ENCODE measurements around the gene STX3. TPM values are rescaled to one million over a fixed set of nuclear protein-coding genes. Genes with fewer than 3 reads are reported as not detected.

STX3 gene
- 14.5 to 22.1 TPM (median 20.3 TPM) in 3 replicates for total RNA-seq
- long read RNA-seq, transcript STX3-201 (11 exons, 3,299 nt): major isoform, 52 of 66 reads
- long read RNA-seq, partial matches to known transcripts: 3 of 66 reads
- long read RNA-seq, other reads (novel, unspliced or antisense): 9 of 66 reads

GRCh38 chr11:59754859-59755700 is at the start of gene STX3:
TSS of gene STX3 (plus strand) at chr11:59755376. CDS start at chr11:59755606, 230 bp downstream.
- Mint-ChIP-seq H3K27me3 (ENCODE audit: low read depth) (no peaks in the 10 kb centered on the region), H3K9me3 (ENCODE audit: low read depth) (no peaks in the 10 kb centered on the region), H3K27ac (ENCODE audit: unreplicated experiment) (peak within 1 kb of the TSS; percentile 94), H3K4me1 (ENCODE audit: low read depth) (peaks cover 28% of the 10 kb centered on the region), H3K36me3 (ENCODE audit: low read depth) (peaks cover 1% of the 10 kb centered on the region), H3K4me3 (ENCODE audit: unreplicated experiment) (peak within 1 kb of the TSS; percentile 99)
- TF ChIP-seq CTCF (IDR thresholded peaks at IDR 0.05): no peak
- peak; percentile 88 for DNase-seq (ENCODE audit: low spot score)

GRCh38 chr11:59706518-59707285 is 48.5 kb upstream of the STX3 start:
- Mint-ChIP-seq H3K4me3 (ENCODE audit: unreplicated experiment) (no peak overlapping the region), H3K36me3 (ENCODE audit: low read depth) (no peaks in the 10 kb centered on the region), H3K4me1 (ENCODE audit: low read depth) (no peaks in the 10 kb centered on the region), H3K9me3 (ENCODE audit: low read depth) (no peaks in the 10 kb centered on the region), H3K27ac (ENCODE audit: unreplicated experiment) (no peak overlapping the region), H3K27me3 (ENCODE audit: low read depth) (peaks cover 4% of the 10 kb centered on the region)
- no peak for DNase-seq (ENCODE audit: low spot score)
- no peak for TF ChIP-seq CTCF (IDR thresholded peaks at IDR 0.05)

- TF ChIP-seq CTCF (IDR thresholded peaks at IDR 0.05): no peak
- no peaks in the 10 kb centered on the region for H3K4me1 Mint-ChIP-seq (ENCODE audit: low read depth)
- no peaks in the 10 kb centered on the region for H3K9me3 Mint-ChIP-seq (ENCODE audit: low read depth)
- DNase-seq (ENCODE audit: low spot score): no peak
- H3K4me3 Mint-ChIP-seq (ENCODE audit: unreplicated experiment): no peak overlapping the region
- H3K27ac Mint-ChIP-seq (ENCODE audit: unreplicated experiment): no peak overlapping the region
- H3K27me3 Mint-ChIP-seq (ENCODE audit: low read depth): peaks cover 4% of the 10 kb centered on the region
- H3K36me3 Mint-ChIP-seq (ENCODE audit: low read depth): no peaks in the 10 kb centered on the region
Observed at GRCh38 chr11:59707371-59707770, 47.8 kb upstream of the STX3 start.

- H3K27ac Mint-ChIP-seq (ENCODE audit: unreplicated experiment): no peak overlapping the region
- TF ChIP-seq CTCF (IDR thresholded peaks at IDR 0.05): no peak
- DNase-seq (ENCODE audit: low spot score): no peak
- no peaks in the 10 kb centered on the region for H3K9me3 Mint-ChIP-seq (ENCODE audit: low read depth)
- no peaks in the 10 kb centered on the region for H3K4me1 Mint-ChIP-seq (ENCODE audit: low read depth)
- H3K36me3 Mint-ChIP-seq (ENCODE audit: low read depth): no peaks in the 10 kb centered on the region
- H3K4me3 Mint-ChIP-seq (ENCODE audit: unreplicated experiment): no peak overlapping the region
- H3K27me3 Mint-ChIP-seq (ENCODE audit: low read depth): peaks cover 9% of the 10 kb centered on the region
Observed at GRCh38 chr11:59708537-59708936, 46.6 kb upstream of the STX3 start.

GRCh38 chr11:59710136-59710847 is 44.9 kb upstream of the STX3 start:
- H3K27me3 Mint-ChIP-seq (ENCODE audit: low read depth): peaks cover 12% of the 10 kb centered on the region
- no peak for TF ChIP-seq CTCF (IDR thresholded peaks at IDR 0.05)
- no peak overlapping the region for H3K27ac Mint-ChIP-seq (ENCODE audit: unreplicated experiment)
- H3K9me3 Mint-ChIP-seq (ENCODE audit: low read depth): no peaks in the 10 kb centered on the region
- H3K36me3 Mint-ChIP-seq (ENCODE audit: low read depth): no peaks in the 10 kb centered on the region
- no peak overlapping the region for H3K4me3 Mint-ChIP-seq (ENCODE audit: unreplicated experiment)
- H3K4me1 Mint-ChIP-seq (ENCODE audit: low read depth): no peaks in the 10 kb centered on the region
- no peak for DNase-seq (ENCODE audit: low spot score)
